Lower lobe of right lung (tissue), 2 donors: Measurements from ENCODE around the gene AKAP10. TPM values are rescaled to one million over a fixed set of nuclear protein-coding genes. Genes with fewer than 3 reads are reported as not detected.

Source experiments
- ATAC-seq, 2 donors: fragments of 200-7000 bp; cut with Tn5 transposase; one replicate each; pipeline ENCODE4 v1.9.1; 2020 to 2022; ENCODE audit warnings: mild to moderate bottlenecking in 2 of 2, moderate library complexity in 2 of 2
- DNase-seq: peaks from one replicate; pipeline ENCODE4 v3.0.0-alpha.2; 2020
- H3K27ac ChIP-seq: fragments of 200-600 bp; one replicate; pipeline ENCODE4 v1.8.0; 2022
- H3K27me3 ChIP-seq: fragments of 200-600 bp; one replicate; pipeline ENCODE4 v1.8.0; 2022; ENCODE audit warnings: low read depth
- H3K36me3 ChIP-seq: fragments of 200-600 bp; one replicate; pipeline ENCODE4 v1.8.0; 2022; ENCODE audit warnings: mild to moderate bottlenecking
- H3K4me1 ChIP-seq: fragments of 200-600 bp; one replicate; pipeline ENCODE4 v1.8.0; 2022
- H3K4me3 ChIP-seq: fragments of 200-600 bp; one replicate; pipeline ENCODE4 v1.8.0; 2022; ENCODE audit warnings: mild to moderate bottlenecking
- H3K9me3 ChIP-seq: fragments of 200-600 bp; one replicate; pipeline ENCODE4 v1.8.0; 2022
- CTCF ChIP-seq: fragments of 200-600 bp; IDR thresholded peaks from one replicate; pipeline ENCODE4 v1.8.0; 2022; ENCODE audit warnings: antibody characterized with exemption, mild to moderate bottlenecking
- intact Hi-C: fragments of 100-400 bp; cut with DNase I; formaldehyde crosslinking; loops from one replicate; pipeline ENCODE4 v1.11.0; 2022
- total RNA-seq: library from RNA; stranded (reverse); fragmentation: NEBNext Ultra II Directional; extraction: Animal tissue kit (Norgen Biotek cat#: 25700); gene quantifications from one replicate; pipeline ENCODE4 v1.2.1, GENCODE V29; 2021
- donor health status: DM: no; HTN: yes; CAD: no; lungs with severe emphysema.

The AKAP10 gene
- total RNA-seq, 1 donor from 2014 or later = 38.1 TPM

GRCh38 chr17:19933221-19933620, 44.4 kb downstream of the AKAP10 start:
- DNase-seq (no peak), ATAC-seq (no peak)
- H3K4me3 ChIP-seq = no peak overlapping the region
- no peak for TF ChIP-seq CTCF
- H3K36me3 ChIP-seq = peaks cover 99% of the 10 kb centered on the region
- no peaks in the 10 kb centered on the region for H3K9me3 ChIP-seq
- peaks cover 13% of the 10 kb centered on the region for H3K4me1 ChIP-seq
- intact Hi-C loops = no loop called here
- H3K27ac ChIP-seq = no peak overlapping the region
- H3K27me3 ChIP-seq = no peaks in the 10 kb centered on the region

GRCh38 chr17:19928299-19928698, 49.3 kb downstream of the AKAP10 start:
- H3K36me3 ChIP-seq = peaks cover 94% of the 10 kb centered on the region
- no peak overlapping the region for H3K27ac ChIP-seq
- no peak for DNase-seq
- ATAC-seq = no peak
- no peaks in the 10 kb centered on the region for H3K27me3 ChIP-seq
- no peak overlapping the region for H3K4me3 ChIP-seq
- intact Hi-C loops = no loop called here
- no peaks in the 10 kb centered on the region for H3K4me1 ChIP-seq
- no peaks in the 10 kb centered on the region for H3K9me3 ChIP-seq
- no peak for TF ChIP-seq CTCF

DNA sequence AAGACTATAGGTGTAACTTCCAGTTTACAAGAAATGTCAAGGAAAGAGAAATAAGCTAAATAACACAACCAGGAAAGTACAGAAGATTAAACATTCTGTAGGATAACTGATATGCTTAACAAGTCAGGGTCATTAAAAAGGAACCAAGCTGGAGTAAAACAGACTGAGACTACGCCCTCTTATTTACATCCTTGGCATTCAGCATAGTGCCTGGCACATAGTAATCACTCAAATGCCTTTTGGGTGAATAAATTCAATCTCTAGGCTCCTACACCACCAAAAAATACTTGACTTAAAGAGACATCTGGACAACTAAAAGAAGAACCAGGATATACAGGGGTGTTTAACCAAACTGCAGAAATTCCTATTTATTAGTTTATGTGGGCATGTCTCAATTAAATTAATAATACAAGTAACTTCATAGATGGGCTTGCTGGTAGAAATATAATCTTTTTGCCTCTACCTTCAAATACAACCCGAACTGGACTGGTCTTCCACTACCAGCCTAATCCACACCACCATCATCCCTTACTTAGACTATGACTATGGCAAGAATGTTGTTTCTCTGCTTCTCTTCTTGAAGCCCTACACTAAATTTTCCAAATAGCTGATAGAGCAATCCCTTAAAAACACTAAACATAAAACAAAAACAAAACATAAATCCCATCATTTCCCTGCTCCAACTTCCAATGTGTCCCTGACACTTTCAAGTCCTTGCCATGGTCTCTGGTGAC, 62.2 kb downstream of the AKAP10 start:
- no peaks in the 10 kb centered on the region for H3K9me3 ChIP-seq
- H3K36me3 ChIP-seq = peaks cover 97% of the 10 kb centered on the region
- intact Hi-C loops = no loop called here
- no peak for ATAC-seq
- no peak for DNase-seq
- H3K4me1 ChIP-seq = no peaks in the 10 kb centered on the region
- no peak for TF ChIP-seq CTCF
- no peaks in the 10 kb centered on the region for H3K27me3 ChIP-seq
- no peak overlapping the region for H3K27ac ChIP-seq
- H3K4me3 ChIP-seq = no peak overlapping the region

- intact Hi-C loops = no loop called here
- no peaks in the 10 kb centered on the region for H3K4me1 ChIP-seq
- no peak for TF ChIP-seq CTCF
- peaks cover 97% of the 10 kb centered on the region for H3K36me3 ChIP-seq
- no peaks in the 10 kb centered on the region for H3K27me3 ChIP-seq
- no peak overlapping the region for H3K27ac ChIP-seq
- ATAC-seq = no peak
- no peak for DNase-seq
- no peaks in the 10 kb centered on the region for H3K9me3 ChIP-seq
- H3K4me3 ChIP-seq = no peak overlapping the region
Measured at GRCh38 chr17:19911033-19911432, 66.6 kb downstream of the AKAP10 start.

DNA sequence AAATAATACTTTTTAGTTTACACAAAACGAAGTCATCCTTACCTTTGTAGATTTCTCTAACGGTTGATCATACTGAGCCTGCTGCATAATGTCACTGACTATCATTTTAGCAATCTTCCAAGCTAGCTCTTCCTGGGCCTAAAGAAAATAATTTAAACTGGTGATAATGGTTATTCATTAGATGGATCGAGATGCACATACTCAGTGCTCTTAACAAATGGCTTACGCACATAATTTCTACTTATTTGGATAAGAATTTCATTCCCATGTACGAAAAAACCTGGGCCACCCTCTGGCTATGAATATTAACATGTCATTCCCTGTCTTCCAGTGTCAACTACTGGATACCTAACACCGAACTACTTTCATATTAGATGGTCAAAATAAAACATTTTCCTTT, 68.5 kb downstream of the AKAP10 start:
- no peak overlapping the region for H3K27ac ChIP-seq
- ATAC-seq = no peak
- DNase-seq = no peak
- TF ChIP-seq CTCF = no peak
- H3K4me1 ChIP-seq = peaks cover 9% of the 10 kb centered on the region
- peaks cover 98% of the 10 kb centered on the region for H3K36me3 ChIP-seq
- no peak overlapping the region for H3K4me3 ChIP-seq
- intact Hi-C loops = no loop called here
- H3K27me3 ChIP-seq = no peaks in the 10 kb centered on the region
- no peaks in the 10 kb centered on the region for H3K9me3 ChIP-seq
